ENCODE measurements around the gene MTURN.
"Not testable (repeated sequence)": the region's sequence is repeated elsewhere in the genome, so short reads cannot be mapped to it uniquely, and the experiment has no call there.

DNA sequence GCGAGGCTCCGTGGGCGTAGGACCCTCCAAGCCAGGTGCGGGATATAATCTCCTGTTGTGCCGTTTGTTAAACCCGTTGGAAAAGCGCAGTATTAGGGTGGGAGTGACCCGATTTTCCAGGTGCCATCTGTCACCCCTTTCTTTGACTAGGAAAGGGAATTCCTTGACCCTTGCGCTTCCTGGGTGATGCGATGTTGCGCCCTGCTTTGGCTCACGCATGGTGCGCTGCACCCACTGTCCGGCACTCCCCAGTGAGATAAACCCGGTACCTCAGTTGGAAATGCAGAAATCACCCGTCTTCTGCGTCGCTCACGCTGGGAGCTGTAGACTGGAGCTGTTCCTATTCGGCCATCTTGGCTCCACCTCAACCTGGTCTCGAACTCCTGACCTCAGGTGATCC is 36.2 kb upstream of the MTURN start:
- TF ChIP-seq ZFP3 (CRISPR knock-in tag; IDR thresholded peaks at IDR 0.05); ZC3H10 (CRISPR knock-in tag; IDR thresholded peaks at IDR 0.05); ARNTL (CRISPR knock-in tag; IDR thresholded peaks at IDR 0.05; ENCODE audit: borderline replicate concordance, low read depth); CSDC2 (CRISPR knock-in tag; IDR thresholded peaks at IDR 0.05): not testable (repeated sequence)
